RWPE2 (cell line): ENCODE measurements around the gene ACADSB.

Experiments used
- ATAC-seq: fragments of 200-7000 bp; cut with Tn5 transposase; 3 replicates; pipeline ENCODE4 v1.9.1; 2021; ENCODE audit warnings: low read depth
- DNase-seq: peaks from one replicate; pipeline ENCODE4 v3.0.0-alpha.2; 2020; ENCODE audit warnings: low spot score
- H3K27ac ChIP-seq: fragments of 450-650 bp; 2 replicates; pipeline ENCODE4 v1.5.1; 2017; ENCODE audit warnings: mild to moderate bottlenecking; ENCODE audit not compliant: poor library complexity, severe bottlenecking
- H3K27me3 ChIP-seq: fragments of 250-450 bp; sonication (Bioruptor Pico); 2 replicates; pipeline ENCODE4 v1.5.1; 2021; ENCODE audit warnings: mild to moderate bottlenecking, moderate library complexity; ENCODE audit not compliant: insufficient read depth, poor library complexity, severe bottlenecking
- H3K36me3 ChIP-seq: fragments of 250-450 bp; sonication (Bioruptor Pico); 2 replicates; pipeline ENCODE4 v1.5.1; 2020; ENCODE audit warnings: low read depth, mild to moderate bottlenecking, moderate library complexity
- H3K4me1 ChIP-seq: fragments of 250-450 bp; sonication (Bioruptor Pico); 2 replicates; pipeline ENCODE4 v1.5.1; 2021; ENCODE audit warnings: mild to moderate bottlenecking, moderate library complexity; ENCODE audit not compliant: insufficient read depth, poor library complexity, severe bottlenecking
- H3K4me3 ChIP-seq: fragments of 250-450 bp; sonication (Bioruptor Pico); 2 replicates; pipeline ENCODE4 v1.5.1; 2021; ENCODE audit warnings: mild to moderate bottlenecking, moderate library complexity; ENCODE audit not compliant: severe bottlenecking
- H3K9me3 ChIP-seq: fragments of 250-450 bp; sonication (Bioruptor Pico); 2 replicates; pipeline ENCODE4 v1.5.1; 2021; ENCODE audit warnings: mild to moderate bottlenecking, moderate library complexity; ENCODE audit not compliant: severe bottlenecking
- CTCF ChIP-seq: fragments of 450-650 bp; IDR thresholded peaks from one replicate; pipeline ENCODE4 v1.5.1; 2017; ENCODE audit warnings: mild to moderate bottlenecking, moderate library complexity; ENCODE audit not compliant: poor library complexity, severe bottlenecking

ACADSB gene

GRCh38 chr10:123081896-123082295 lies 73.1 kb downstream of the ACADSB start:
- Histone ChIP-seq H3K36me3 (no peaks in the 10 kb centered on the region), H3K4me1 (no peaks in the 10 kb centered on the region), H3K9me3 (no peaks in the 10 kb centered on the region), H3K4me3 (no peak overlapping the region), H3K27ac (no peak overlapping the region), H3K27me3 (no peaks in the 10 kb centered on the region)
- TF ChIP-seq CTCF: no peak
- no peak for DNase-seq
- ATAC-seq: no peak

- DNase-seq (no peak), ATAC-seq (no peak)
- Histone ChIP-seq H3K4me1 (no peaks in the 10 kb centered on the region), H3K9me3 (no peaks in the 10 kb centered on the region), H3K27ac (no peak overlapping the region), H3K4me3 (no peak overlapping the region), H3K27me3 (no peaks in the 10 kb centered on the region), H3K36me3 (no peaks in the 10 kb centered on the region)
- no peak for TF ChIP-seq CTCF
Observed at GRCh38 chr10:123083811-123084210, 75.0 kb downstream of the ACADSB start.

GRCh38 chr10:123086281-123086680 lies 77.5 kb downstream of the ACADSB start:
- Histone ChIP-seq H3K27ac (no peak overlapping the region), H3K27me3 (no peaks in the 10 kb centered on the region), H3K4me3 (no peak overlapping the region), H3K9me3 (no peaks in the 10 kb centered on the region), H3K4me1 (no peaks in the 10 kb centered on the region), H3K36me3 (no peaks in the 10 kb centered on the region)
- DNase-seq (no peak), ATAC-seq (no peak)
- no peak for TF ChIP-seq CTCF

GRCh38 chr10:123087348-123087747 lies 78.5 kb downstream of the ACADSB start:
- H3K27ac ChIP-seq: no peak overlapping the region
- ATAC-seq: no peak
- no peak overlapping the region for H3K4me3 ChIP-seq
- no peaks in the 10 kb centered on the region for H3K9me3 ChIP-seq
- no peak for DNase-seq
- H3K36me3 ChIP-seq: no peaks in the 10 kb centered on the region
- no peaks in the 10 kb centered on the region for H3K4me1 ChIP-seq
- no peak for TF ChIP-seq CTCF
- H3K27me3 ChIP-seq: no peaks in the 10 kb centered on the region

- no peak for ATAC-seq
- Histone ChIP-seq H3K9me3 (no peaks in the 10 kb centered on the region), H3K27ac (no peak overlapping the region), H3K4me3 (no peak overlapping the region), H3K36me3 (no peaks in the 10 kb centered on the region), H3K4me1 (no peaks in the 10 kb centered on the region), H3K27me3 (no peaks in the 10 kb centered on the region)
- no peak for TF ChIP-seq CTCF
- DNase-seq: no peak
Observed at GRCh38 chr10:123087786-123088185, 79.0 kb downstream of the ACADSB start.
